ENCODE measurements around the gene SH3GL2.

SH3GL2 gene

GRCh38 chr9:17816431-17817027, 237.7 kb downstream of the SH3GL2 start:
- no peak for DNase-seq

- DNase-seq = no peak
Measured at GRCh38 chr9:17824191-17824590, 245.3 kb downstream of the SH3GL2 start.

DNA sequence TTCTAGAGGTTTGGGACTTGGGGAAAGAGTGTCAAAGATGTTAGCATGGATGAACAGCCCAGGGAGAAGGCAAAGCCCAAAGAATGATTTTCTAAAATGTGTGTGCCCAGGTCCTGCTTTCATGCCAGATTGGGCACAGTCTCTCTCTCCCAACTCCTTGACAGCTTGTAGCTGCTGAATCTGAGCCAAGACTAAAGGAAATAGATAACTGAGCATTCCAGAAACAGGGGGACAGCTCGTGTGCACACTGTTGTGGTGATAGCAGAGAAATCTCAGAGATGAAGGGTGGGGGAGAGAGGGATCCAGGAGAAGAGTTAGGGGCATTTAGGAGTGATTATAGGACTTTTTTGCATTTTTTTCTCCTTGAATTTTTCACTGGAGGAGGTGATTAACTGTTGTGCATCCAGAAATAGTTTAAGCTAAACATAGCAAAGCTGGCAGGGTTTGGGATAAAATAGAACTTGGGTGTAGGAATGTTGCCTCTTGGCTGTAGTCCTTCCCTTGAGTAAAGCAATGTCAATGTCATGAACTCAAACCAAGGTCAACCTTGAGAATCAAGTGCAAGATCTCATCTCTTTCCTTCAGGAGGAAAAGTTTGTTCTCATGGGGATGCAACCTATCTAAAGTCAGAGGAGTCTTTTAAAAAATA, 245.9 kb downstream of the SH3GL2 start:
- DNase-seq = peak in 1 of 14 donors; percentile 89

- DNase-seq = no peak
Measured at GRCh38 chr9:17825265-17825659, 246.4 kb downstream of the SH3GL2 start.

DNA sequence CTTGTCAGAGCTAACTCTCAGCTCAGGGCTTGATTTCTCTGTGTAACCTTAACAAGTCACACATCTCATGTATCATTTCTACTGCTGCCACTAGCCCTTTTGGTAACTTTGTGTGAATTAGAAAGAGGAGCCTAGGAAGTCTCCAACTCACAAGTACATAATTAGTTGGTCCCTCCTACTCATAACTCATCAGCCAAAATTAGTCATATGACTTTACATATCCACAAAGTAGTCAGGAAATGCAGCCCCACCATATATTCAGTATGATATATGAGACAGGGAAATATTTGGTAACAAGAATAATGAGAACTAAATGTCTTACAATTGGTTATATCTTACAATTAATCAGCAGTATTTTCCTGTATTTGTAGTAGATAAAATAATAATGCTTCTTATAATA, 250.2 kb downstream of the SH3GL2 start:
- DNase-seq = no peak

DNA sequence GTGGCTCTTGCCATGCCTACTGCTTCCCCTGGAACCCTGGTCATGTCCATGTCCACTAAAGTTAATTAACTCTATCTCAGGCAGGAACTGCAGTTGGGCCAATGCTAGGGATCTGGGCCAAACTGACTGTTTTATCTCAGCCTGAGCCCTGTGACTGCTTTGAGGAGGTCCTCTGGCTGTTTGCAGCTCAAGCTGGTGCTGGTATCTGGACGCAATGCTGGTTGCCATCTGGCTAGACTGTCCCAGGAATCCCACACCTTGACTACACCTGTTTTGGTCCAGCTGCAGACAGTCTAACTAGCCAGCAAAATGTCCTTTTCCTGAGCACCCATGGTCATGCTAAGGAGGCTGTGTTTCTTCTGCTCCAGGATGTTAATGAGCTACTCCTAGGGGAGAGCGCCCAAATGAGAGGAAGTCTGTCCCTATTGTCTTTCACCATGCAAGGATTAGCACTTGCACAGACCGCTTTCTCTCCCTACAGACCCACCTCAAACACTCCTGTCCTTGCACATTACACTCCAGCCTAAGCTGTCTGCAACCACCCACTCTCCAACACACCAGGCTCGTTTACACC, 251.0 kb downstream of the SH3GL2 start:
- DNase-seq = no peak

DNA sequence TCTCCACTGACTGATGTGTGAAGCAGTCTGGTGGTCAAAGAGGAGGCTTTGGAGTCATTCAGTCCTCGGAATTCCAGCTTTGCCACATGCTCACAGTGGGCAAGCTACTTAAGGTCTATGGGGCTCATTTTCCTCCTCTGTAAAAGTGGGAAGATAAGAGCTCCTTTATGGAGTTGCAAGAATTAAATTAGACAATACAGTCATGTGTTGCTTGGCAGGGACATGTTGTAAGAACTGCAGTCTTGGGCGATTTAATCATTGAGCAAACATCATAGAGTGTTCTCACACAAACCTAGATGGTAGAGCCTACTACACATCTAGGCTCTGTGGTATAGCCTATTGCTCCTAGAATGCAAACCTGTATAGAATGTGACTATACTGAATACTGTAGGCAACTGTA, 253.9 kb downstream of the SH3GL2 start:
- DNase-seq = no peak

- DNase-seq = no peak
Measured at GRCh38 chr9:17833846-17834245, 255.0 kb downstream of the SH3GL2 start.

- DNase-seq = no peak
Measured at GRCh38 chr9:17837965-17838364, 259.1 kb downstream of the SH3GL2 start.

DNA sequence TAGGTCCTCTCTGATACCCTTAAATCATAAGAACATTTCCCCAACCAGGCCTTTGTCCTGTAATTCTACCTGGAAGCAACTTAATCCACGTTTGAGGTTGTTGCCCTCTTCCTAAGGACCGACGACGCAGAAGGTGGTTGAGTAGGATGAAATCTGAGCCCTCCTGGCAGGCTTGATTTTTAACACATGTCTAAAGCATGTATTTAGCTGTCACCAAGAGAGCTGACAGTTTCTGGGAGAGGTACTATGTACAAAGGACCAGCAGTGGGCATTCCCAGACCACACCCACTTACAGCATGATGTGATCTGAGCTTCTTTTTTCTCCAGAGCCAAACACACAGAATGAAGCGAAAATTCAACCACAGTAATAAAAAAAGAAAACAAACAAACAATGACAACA, 260.9 kb downstream of the SH3GL2 start:
- no peak for DNase-seq

DNA sequence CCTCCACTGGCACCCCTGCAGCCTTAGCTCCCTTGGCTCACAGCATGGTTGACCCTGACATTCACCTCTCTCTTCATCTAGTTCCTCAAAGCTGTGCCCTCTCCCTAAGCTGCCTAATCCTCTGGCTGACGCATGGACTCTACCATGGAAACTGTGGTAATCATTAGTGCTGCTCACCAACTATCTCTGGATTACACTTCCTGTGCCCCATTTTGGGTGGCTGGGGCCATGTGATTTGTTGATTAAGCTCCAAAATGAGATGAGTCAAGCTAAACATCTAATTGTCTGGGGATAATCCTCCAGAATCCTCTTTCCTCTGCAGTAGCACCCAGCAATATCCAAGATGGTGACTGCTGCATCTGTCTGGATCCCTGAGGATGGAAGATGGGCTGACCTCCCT, 264.4 kb downstream of the SH3GL2 start:
- DNase-seq = no peak
